ENCODE results near the gene EIF3D.

GRCh38 chr22:36465232-36466021 lies 63.5 kb downstream of the EIF3D start:
- TF ChIP-seq INSM2 (tag by site-specific recombination; IDR thresholded peaks at IDR 0.05): no peak
- TF ChIP-seq CTCF (tag by site-specific recombination; IDR thresholded peaks at IDR 0.05): no peak
- peak; percentile 82; the same call in 1 of the 2 replicates for TF ChIP-seq ZEB2 (tag by site-specific recombination; IDR thresholded peaks at IDR 0.05)
- TF ChIP-seq ZNF785 (tag by site-specific recombination; IDR thresholded peaks at IDR 0.05): no peak
- no peak for TF ChIP-seq ZNF37A (tag by site-specific recombination; IDR thresholded peaks at IDR 0.05)
- no peak for TF ChIP-seq ZNF112 (tag by site-specific recombination; IDR thresholded peaks at IDR 0.05)
